IgD-negative memory B cell (primary cell): ENCODE measurements around the gene XYLT1. TPM values are rescaled to one million over a fixed set of nuclear protein-coding genes. Genes with fewer than 3 reads are reported as not detected.

Experiments used
- H3K27ac Mint-ChIP-seq, 3 donors: one replicate each; pipeline ENCODE4 v1.8.0; 2020 to 2022; ENCODE audit warnings: mild to moderate bottlenecking in 3 of 3, mixed read lengths in 3 of 3, moderate library complexity in 1 of 3
- H3K27me3 Mint-ChIP-seq: one replicate; pipeline ENCODE4 v1.8.0; 2021; ENCODE audit warnings: mixed read lengths
- H3K36me3 Mint-ChIP-seq: one replicate; pipeline ENCODE4 v1.8.0; 2020; ENCODE audit warnings: mild to moderate bottlenecking, mixed read lengths
- H3K4me1 Mint-ChIP-seq, 3 donors: one replicate each; pipeline ENCODE4 v1.8.0; 2020 to 2022; ENCODE audit warnings: mixed read lengths in 3 of 3, mild to moderate bottlenecking in 1 of 3
- H3K4me3 Mint-ChIP-seq, 4 donors: one replicate each; pipeline ENCODE4 v1.8.0; 2020 to 2022; ENCODE audit warnings: mild to moderate bottlenecking in 4 of 4, mixed read lengths in 4 of 4, moderate library complexity in 3 of 4
- H3K9me3 Mint-ChIP-seq, 3 donors: one replicate each; pipeline ENCODE4 v1.8.0; 2020 to 2021; ENCODE audit warnings: mixed read lengths in 3 of 3, mild to moderate bottlenecking in 1 of 3
- polyA plus RNA-seq: library from polyadenylated mRNA; unstranded; fragments of 300-500 nt; fragmentation: Illumina TruSeq; gene quantifications from one replicate; pipeline ENCODE4 v1.2.3, GENCODE V29; 2021

Gene XYLT1
- polyA plus RNA-seq, 1 donor from 2014 or later, result 0.80 TPM

DNA sequence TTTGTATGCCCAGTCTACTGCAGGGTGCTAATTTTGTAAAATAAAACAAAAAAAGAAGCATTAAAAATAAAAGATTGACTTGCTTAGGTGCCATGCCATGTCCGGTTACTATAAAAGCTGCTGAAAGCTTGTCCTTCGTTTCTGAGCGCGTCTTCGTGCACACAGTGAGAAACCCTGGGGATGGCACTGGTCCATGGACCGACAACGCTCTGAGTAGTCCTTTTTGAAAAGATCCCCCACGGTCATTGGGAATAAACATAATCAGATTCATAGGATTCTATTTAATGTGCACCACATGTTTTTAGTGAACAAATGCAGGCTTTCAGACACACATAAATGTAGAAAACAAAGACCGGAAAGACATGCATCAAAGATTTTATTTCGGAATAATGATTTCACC lies 146.3 kb downstream of the XYLT1 start:
- Mint-ChIP-seq H3K4me1 (peaks cover 5 to 27% (median 15%) of the 10 kb centered on the region in 3 donors), H3K9me3 (no peaks in the 10 kb centered on the region), H3K4me3 (no peak overlapping the region), H3K27me3 (no peaks in the 10 kb centered on the region), H3K36me3 (peaks cover 3% of the 10 kb centered on the region), H3K27ac (no peak overlapping the region)

- no peak overlapping the region for H3K27ac Mint-ChIP-seq
- no peaks in the 10 kb centered on the region for H3K9me3 Mint-ChIP-seq
- H3K36me3 Mint-ChIP-seq, result peaks cover 3% of the 10 kb centered on the region
- peaks cover 5 to 29% (median 17%) of the 10 kb centered on the region in 3 donors for H3K4me1 Mint-ChIP-seq
- H3K4me3 Mint-ChIP-seq, result no peak overlapping the region
- no peaks in the 10 kb centered on the region for H3K27me3 Mint-ChIP-seq
Measured at GRCh38 chr16:17323171-17323570, 147.6 kb downstream of the XYLT1 start.

DNA sequence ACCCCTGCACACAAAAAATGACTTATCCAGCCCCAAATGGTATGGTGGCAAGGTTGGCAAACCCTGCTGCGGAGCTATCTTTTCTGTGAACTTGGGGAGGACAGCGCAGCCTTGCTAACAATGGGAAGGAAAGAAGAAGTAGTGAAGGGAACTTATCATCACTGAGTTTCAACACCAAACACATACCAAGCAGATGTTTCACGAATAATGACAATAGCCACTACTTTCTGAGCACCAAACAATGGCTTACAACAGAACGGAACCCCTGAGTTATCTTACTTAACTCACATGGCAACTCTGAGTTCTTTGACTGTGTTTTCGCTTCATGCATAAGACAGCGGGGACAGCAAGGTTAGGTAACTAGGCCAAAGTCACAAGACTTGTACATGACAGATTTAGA lies 148.9 kb downstream of the XYLT1 start:
- Mint-ChIP-seq H3K27ac (no peak overlapping the region), H3K27me3 (no peaks in the 10 kb centered on the region), H3K36me3 (peaks cover 3% of the 10 kb centered on the region), H3K4me1 (peaks cover 5 to 32% (median 14%) of the 10 kb centered on the region in 3 donors), H3K4me3 (no peak overlapping the region), H3K9me3 (peaks cover 0 to 2% (median 0%) of the 10 kb centered on the region in 3 donors)

DNA sequence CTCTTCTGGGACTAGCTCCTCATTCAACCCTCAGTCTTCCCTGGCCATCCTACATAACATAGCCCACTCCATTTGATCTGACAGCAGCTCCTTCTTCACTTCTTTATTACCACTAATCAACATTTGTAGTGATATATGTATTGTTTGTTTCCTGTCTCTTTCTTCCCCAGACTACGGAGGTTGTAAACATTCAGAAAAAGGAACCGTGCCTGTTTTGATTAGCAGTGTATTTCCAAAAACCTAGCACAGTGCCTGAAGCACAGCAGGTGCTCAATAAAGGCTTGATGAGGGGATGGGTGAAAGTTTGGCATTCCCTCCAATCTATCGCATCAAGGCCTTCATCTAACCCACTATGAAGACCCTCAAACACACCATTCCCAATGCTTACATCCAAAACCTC lies 150.8 kb downstream of the XYLT1 start:
- Mint-ChIP-seq H3K9me3 (peaks cover 0 to 2% (median 0%) of the 10 kb centered on the region in 3 donors), H3K4me1 (peaks cover 5 to 25% (median 14%) of the 10 kb centered on the region in 3 donors), H3K27ac (peak overlapping the region in 1 of 3 donors; percentile 90), H3K27me3 (no peaks in the 10 kb centered on the region), H3K36me3 (peaks cover 3% of the 10 kb centered on the region), H3K4me3 (no peak overlapping the region)

GRCh38 chr16:17318238-17318637 lies 152.5 kb downstream of the XYLT1 start:
- H3K27me3 Mint-ChIP-seq, result no peaks in the 10 kb centered on the region
- H3K9me3 Mint-ChIP-seq, result peaks cover 0 to 4% (median 2%) of the 10 kb centered on the region in 3 donors
- H3K4me1 Mint-ChIP-seq, result peaks cover 5 to 27% (median 12%) of the 10 kb centered on the region in 3 donors
- peaks cover 1% of the 10 kb centered on the region for H3K36me3 Mint-ChIP-seq
- no peak overlapping the region for H3K27ac Mint-ChIP-seq
- peak overlapping the region in 1 of 4 donors; percentile 58 for H3K4me3 Mint-ChIP-seq

DNA sequence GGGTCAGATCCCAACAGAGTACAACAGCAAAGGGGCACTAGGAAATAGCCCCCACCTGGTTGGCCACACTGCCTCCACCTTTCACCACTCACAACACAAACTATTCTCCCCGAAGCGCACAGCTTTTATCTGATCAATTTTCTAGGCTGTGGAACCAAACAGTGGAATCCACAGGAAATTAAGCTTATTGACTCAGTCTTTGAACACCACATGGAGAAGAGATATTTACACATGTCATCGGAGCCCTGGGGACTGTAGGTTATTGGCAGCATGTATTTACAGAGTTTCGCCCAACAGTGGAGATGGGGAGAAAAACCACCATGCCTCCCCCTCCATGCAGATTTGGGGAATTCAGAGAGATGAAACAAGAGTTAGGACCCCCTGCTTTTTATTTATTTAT lies 154.8 kb downstream of the XYLT1 start:
- no peaks in the 10 kb centered on the region for H3K27me3 Mint-ChIP-seq
- H3K27ac Mint-ChIP-seq, result no peak overlapping the region
- H3K4me3 Mint-ChIP-seq, result no peak overlapping the region
- H3K9me3 Mint-ChIP-seq, result peaks cover 2 to 5% (median 4%) of the 10 kb centered on the region in 3 donors
- peaks cover 12 to 22% (median 14%) of the 10 kb centered on the region in 3 donors for H3K4me1 Mint-ChIP-seq
- no peaks in the 10 kb centered on the region for H3K36me3 Mint-ChIP-seq

GRCh38 chr16:17313793-17314547 lies 156.8 kb downstream of the XYLT1 start:
- Mint-ChIP-seq H3K36me3 (peaks cover 4% of the 10 kb centered on the region), H3K9me3 (peaks cover 2 to 5% (median 4%) of the 10 kb centered on the region in 3 donors), H3K27ac (no peak overlapping the region), H3K4me3 (no peak overlapping the region), H3K4me1 (peaks cover 6 to 10% (median 8%) of the 10 kb centered on the region in 3 donors), H3K27me3 (no peaks in the 10 kb centered on the region)

GRCh38 chr16:17313085-17313611 lies 157.6 kb downstream of the XYLT1 start:
- Mint-ChIP-seq H3K9me3 (peaks cover 2 to 5% (median 4%) of the 10 kb centered on the region in 3 donors), H3K27me3 (no peaks in the 10 kb centered on the region), H3K27ac (no peak overlapping the region), H3K4me1 (peaks cover 5 to 7% (median 6%) of the 10 kb centered on the region in 3 donors), H3K4me3 (no peak overlapping the region), H3K36me3 (peaks cover 4% of the 10 kb centered on the region)

DNA sequence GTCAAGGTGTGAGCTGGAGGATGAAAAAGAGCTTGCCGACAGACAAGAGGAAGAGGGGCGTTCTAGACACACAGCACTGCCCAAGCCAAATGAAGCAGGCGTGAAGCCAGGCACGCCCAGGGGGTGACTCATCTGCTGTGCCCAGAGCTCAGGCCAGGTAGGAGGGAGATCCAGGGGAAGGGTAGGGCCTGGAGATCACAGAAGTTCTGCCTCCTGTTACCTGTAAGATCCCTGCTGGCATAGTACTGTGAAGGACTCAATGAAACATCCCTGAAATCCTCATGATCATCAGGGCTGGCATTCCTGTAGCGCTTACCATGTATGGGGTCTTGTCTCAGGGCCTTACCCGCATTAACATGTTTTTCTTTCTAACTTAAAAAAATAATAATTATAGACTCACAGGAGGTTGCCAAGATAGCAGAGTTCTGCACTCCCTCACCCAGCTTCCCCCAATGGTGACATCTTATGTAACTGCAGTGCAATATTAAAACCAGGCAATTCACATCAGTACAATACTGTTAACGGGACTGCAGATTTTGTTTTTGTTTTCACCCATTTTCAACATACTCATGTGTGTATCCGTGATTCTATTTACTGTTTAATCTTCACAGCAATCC lies 158.6 kb downstream of the XYLT1 start:
- H3K4me3 Mint-ChIP-seq, result peak overlapping the region in 1 of 4 donors; percentile 87
- H3K27ac Mint-ChIP-seq, result peak overlapping the region in 1 of 3 donors; percentile 89

GRCh38 chr16:17311333-17312093 lies 159.2 kb downstream of the XYLT1 start:
- Mint-ChIP-seq H3K27me3 (no peaks in the 10 kb centered on the region), H3K4me1 (peaks cover 2 to 6% (median 5%) of the 10 kb centered on the region in 3 donors), H3K4me3 (peak overlapping the region in 2 of 4 donors; percentile 4 to 87), H3K27ac (peak overlapping the region in 1 of 3 donors; percentile 89), H3K36me3 (peaks cover 4% of the 10 kb centered on the region), H3K9me3 (peaks cover 2 to 5% (median 2%) of the 10 kb centered on the region in 3 donors)

More for the DNA sequence above, 158.6 kb downstream of the XYLT1 start:
- Mint-ChIP-seq H3K9me3 (peaks cover 2 to 5% (median 2%) of the 10 kb centered on the region in 3 donors), H3K27me3 (no peaks in the 10 kb centered on the region), H3K4me1 (peaks cover 3 to 6% (median 5%) of the 10 kb centered on the region in 3 donors), H3K36me3 (peaks cover 4% of the 10 kb centered on the region)

DNA sequence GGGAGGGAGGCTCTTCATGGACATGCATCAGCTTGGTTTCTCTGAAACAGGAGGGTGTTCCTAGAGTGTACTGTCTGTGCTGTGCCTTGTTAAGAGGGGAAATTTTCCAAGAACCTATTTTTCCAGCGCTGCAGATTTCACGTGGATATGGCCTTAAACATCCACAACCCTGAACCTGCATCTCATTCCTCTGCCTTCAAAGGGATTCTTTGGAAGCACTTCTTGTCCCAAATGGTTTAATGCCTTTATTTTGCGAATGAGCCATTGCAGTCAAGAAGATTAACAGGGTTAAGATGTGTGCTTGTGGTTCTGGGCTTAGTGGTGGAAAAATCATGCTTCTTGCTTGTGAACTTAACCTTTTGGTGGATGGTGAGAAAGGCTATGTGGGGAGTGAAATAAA lies 161.2 kb downstream of the XYLT1 start:
- H3K4me3 Mint-ChIP-seq, result peak overlapping the region in 1 of 4 donors; percentile 50
- no peak overlapping the region for H3K27ac Mint-ChIP-seq
- no peaks in the 10 kb centered on the region for H3K27me3 Mint-ChIP-seq
- H3K36me3 Mint-ChIP-seq, result peaks cover 6% of the 10 kb centered on the region
- peaks cover 0 to 5% (median 2%) of the 10 kb centered on the region in 3 donors for H3K9me3 Mint-ChIP-seq
- H3K4me1 Mint-ChIP-seq, result peaks cover 11 to 17% (median 14%) of the 10 kb centered on the region in 3 donors

DNA sequence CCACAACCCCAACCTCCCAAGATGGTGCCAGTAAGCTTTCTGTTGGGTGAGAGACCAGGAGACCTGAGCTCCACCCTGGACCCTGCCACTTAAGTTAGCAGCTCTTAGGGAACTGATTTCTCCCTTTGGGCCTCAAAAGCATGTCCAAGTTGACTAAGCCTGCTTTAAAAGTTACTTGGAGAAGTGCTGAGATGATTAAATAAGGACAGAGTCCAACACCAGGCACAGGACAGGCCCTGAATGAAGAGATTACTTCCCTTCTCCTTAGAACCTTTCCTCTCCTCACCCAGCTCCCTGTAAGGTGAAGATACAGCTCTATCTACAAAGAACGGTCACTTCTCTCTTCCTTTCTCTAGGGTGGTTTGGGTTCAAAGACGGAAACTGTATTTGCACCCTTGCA lies 162.6 kb downstream of the XYLT1 start:
- H3K4me3 Mint-ChIP-seq, result no peak overlapping the region
- H3K27me3 Mint-ChIP-seq, result no peaks in the 10 kb centered on the region
- H3K36me3 Mint-ChIP-seq, result peaks cover 6% of the 10 kb centered on the region
- H3K27ac Mint-ChIP-seq, result no peak overlapping the region
- peaks cover 19 to 21% (median 19%) of the 10 kb centered on the region in 3 donors for H3K4me1 Mint-ChIP-seq
- peaks cover 0 to 5% (median 0%) of the 10 kb centered on the region in 3 donors for H3K9me3 Mint-ChIP-seq

- no peak overlapping the region for H3K4me3 Mint-ChIP-seq
- H3K4me1 Mint-ChIP-seq, result peaks cover 26 to 28% (median 26%) of the 10 kb centered on the region in 3 donors
- H3K27ac Mint-ChIP-seq, result peak overlapping the region in 1 of 3 donors; percentile 66
- H3K9me3 Mint-ChIP-seq, result peaks cover 0 to 5% (median 0%) of the 10 kb centered on the region in 3 donors
- no peaks in the 10 kb centered on the region for H3K27me3 Mint-ChIP-seq
- peaks cover 6% of the 10 kb centered on the region for H3K36me3 Mint-ChIP-seq
Measured at GRCh38 chr16:17307504-17307903, 163.3 kb downstream of the XYLT1 start.

GRCh38 chr16:17306745-17307144 lies 164.0 kb downstream of the XYLT1 start:
- H3K27me3 Mint-ChIP-seq, result no peaks in the 10 kb centered on the region
- H3K4me3 Mint-ChIP-seq, result no peak overlapping the region
- peaks cover 0 to 1% (median 0%) of the 10 kb centered on the region in 3 donors for H3K9me3 Mint-ChIP-seq
- no peak overlapping the region for H3K27ac Mint-ChIP-seq
- peaks cover 6% of the 10 kb centered on the region for H3K36me3 Mint-ChIP-seq
- peaks cover 27 to 33% (median 29%) of the 10 kb centered on the region in 3 donors for H3K4me1 Mint-ChIP-seq
